Activated naive CD8-positive, alpha-beta T cell (primary cell): ENCODE measurements around the gene CSRNP3.

Source experiments
- H3K27ac Mint-ChIP-seq: one replicate; pipeline ENCODE4 v1.8.0; 2021; ENCODE audit warnings: mixed read lengths
- H3K27me3 Mint-ChIP-seq: one replicate; pipeline ENCODE4 v1.8.0; 2021; ENCODE audit warnings: mixed read lengths
- H3K36me3 Mint-ChIP-seq: one replicate; pipeline ENCODE4 v1.8.0; 2021; ENCODE audit warnings: mixed read lengths
- H3K4me1 Mint-ChIP-seq: one replicate; pipeline ENCODE4 v1.8.0; 2021; ENCODE audit warnings: low read depth, mixed read lengths
- H3K4me3 Mint-ChIP-seq: one replicate; pipeline ENCODE4 v1.8.0; 2021; ENCODE audit warnings: mild to moderate bottlenecking, mixed read lengths
- H3K9me3 Mint-ChIP-seq: one replicate; pipeline ENCODE4 v1.8.0; 2021; ENCODE audit warnings: low read depth, mixed read lengths

Gene CSRNP3

DNA sequence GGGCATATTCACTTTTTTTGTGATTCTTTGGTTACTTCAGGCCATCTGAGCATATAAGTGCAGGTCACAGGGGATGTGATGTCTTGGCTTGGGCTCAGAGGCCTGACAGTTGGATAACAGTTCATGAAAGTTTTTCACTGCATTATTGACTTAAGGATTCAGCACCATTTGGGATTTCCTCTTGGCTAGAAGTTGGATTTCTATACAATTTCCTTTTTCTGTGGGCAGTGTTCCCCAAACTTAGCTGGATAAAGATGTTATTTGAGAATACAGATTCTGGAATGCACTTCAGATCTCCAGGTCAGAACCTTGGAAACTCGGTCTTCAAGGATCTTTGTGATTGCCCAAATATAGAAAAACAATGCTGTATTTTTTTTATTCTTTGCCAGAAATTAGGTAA is 246.6 kb downstream of the CSRNP3 start:
- H3K4me3 Mint-ChIP-seq, result no peak overlapping the region
- no peaks in the 10 kb centered on the region for H3K36me3 Mint-ChIP-seq
- H3K27me3 Mint-ChIP-seq, result peaks cover 3% of the 10 kb centered on the region
- H3K27ac Mint-ChIP-seq, result no peak overlapping the region
- no peaks in the 10 kb centered on the region for H3K9me3 Mint-ChIP-seq
- no peaks in the 10 kb centered on the region for H3K4me1 Mint-ChIP-seq

- no peak overlapping the region for H3K27ac Mint-ChIP-seq
- H3K27me3 Mint-ChIP-seq, result peaks cover 4% of the 10 kb centered on the region
- no peaks in the 10 kb centered on the region for H3K9me3 Mint-ChIP-seq
- H3K4me3 Mint-ChIP-seq, result no peak overlapping the region
- H3K4me1 Mint-ChIP-seq, result no peaks in the 10 kb centered on the region
- H3K36me3 Mint-ChIP-seq, result no peaks in the 10 kb centered on the region
Observed at GRCh38 chr2:165718610-165719210, 249.2 kb downstream of the CSRNP3 start.

DNA sequence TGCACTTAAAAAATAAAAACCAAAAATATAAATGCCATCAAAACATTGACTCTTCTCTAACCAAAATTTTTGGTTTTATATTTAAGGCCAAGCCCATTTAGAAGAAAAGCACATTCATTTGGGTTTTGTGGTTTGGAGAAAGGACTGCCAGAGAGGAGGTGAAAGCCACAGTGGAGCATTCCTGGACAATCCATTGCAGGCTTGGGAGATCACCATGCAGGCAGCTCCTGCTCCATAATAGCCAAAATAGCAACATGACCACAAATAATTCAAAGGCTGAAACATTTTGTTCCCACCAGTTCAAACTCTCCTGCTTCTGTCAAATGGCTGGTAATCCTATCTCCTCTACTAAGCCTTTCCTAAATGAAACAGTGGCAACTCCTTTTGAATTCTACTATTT is 251.0 kb downstream of the CSRNP3 start:
- peaks cover 5% of the 10 kb centered on the region for H3K27me3 Mint-ChIP-seq
- no peak overlapping the region for H3K4me3 Mint-ChIP-seq
- no peaks in the 10 kb centered on the region for H3K9me3 Mint-ChIP-seq
- no peak overlapping the region for H3K27ac Mint-ChIP-seq
- H3K4me1 Mint-ChIP-seq, result peaks cover 4% of the 10 kb centered on the region
- no peaks in the 10 kb centered on the region for H3K36me3 Mint-ChIP-seq

GRCh38 chr2:165725421-165725820 is 255.9 kb downstream of the CSRNP3 start:
- Mint-ChIP-seq H3K9me3 (no peaks in the 10 kb centered on the region), H3K27me3 (peaks cover 4% of the 10 kb centered on the region), H3K27ac (no peak overlapping the region), H3K36me3 (no peaks in the 10 kb centered on the region), H3K4me3 (no peak overlapping the region), H3K4me1 (peaks cover 4% of the 10 kb centered on the region)
